Trophoblast cell (in vitro differentiated cells and primary cell): Measurements from ENCODE around the gene MT3. TPM values are rescaled to one million over a fixed set of nuclear protein-coding genes. Genes with fewer than 3 reads are reported as not detected.
A peak's percentile ranks its signal among the peaks of the same experiment; 100 is the strongest.

Source experiments
- DNase-seq, 2 donors: peaks; one replicate each; pipeline ENCODE4 v3.0.0-alpha.2; 2016
- H2AFZ ChIP-seq: 2 replicates; pipeline ENCODE4 v1.6.1; 2013; ENCODE audit warnings: low read length, moderate library complexity, mild to moderate bottlenecking; ENCODE audit not compliant: insufficient read depth, poor library complexity
- H2AK5ac ChIP-seq: 2 replicates; pipeline ENCODE4 v1.6.1; 2013; ENCODE audit warnings: mild to moderate bottlenecking, low read length
- H2BK120ac ChIP-seq: 2 replicates; pipeline ENCODE4 v1.6.1; 2013; ENCODE audit warnings: low read length, mild to moderate bottlenecking, moderate library complexity; ENCODE audit not compliant: insufficient read depth, poor library complexity
- H2BK12ac ChIP-seq: 2 replicates; pipeline ENCODE4 v1.6.1; 2013; ENCODE audit warnings: mild to moderate bottlenecking, low read length, moderate library complexity
- H2BK5ac ChIP-seq: 2 replicates; pipeline ENCODE4 v1.6.1; 2013; ENCODE audit warnings: low read length, low read depth, moderate library complexity, mild to moderate bottlenecking; ENCODE audit not compliant: poor library complexity
- H3K14ac ChIP-seq: 2 replicates; pipeline ENCODE4 v1.6.1; 2013; ENCODE audit warnings: mild to moderate bottlenecking, low read length
- H3K18ac ChIP-seq: 2 replicates; pipeline ENCODE4 v1.6.1; 2013; ENCODE audit warnings: mild to moderate bottlenecking, low read length
- H3K23ac ChIP-seq: 2 replicates; pipeline ENCODE4 v1.6.1; 2013; ENCODE audit warnings: low read length
- H3K27ac ChIP-seq: 2 replicates; pipeline ENCODE4 v1.5.1; 2013; ENCODE audit warnings: low read depth, mild to moderate bottlenecking, inconsistent platforms, low read length, moderate library complexity
- H3K27me3 ChIP-seq: 2 replicates; pipeline ENCODE4 v1.6.1; 2013; ENCODE audit warnings: inconsistent platforms, mild to moderate bottlenecking, low read length, moderate library complexity; ENCODE audit not compliant: insufficient read depth
- H3K36me3 ChIP-seq, 2 experiments: 1 replicate in 1 of 2; 2 replicates in 1 of 2; pipeline ENCODE4 v1.6.1; 2013; ENCODE audit warnings: low read length in 2 of 2, mild to moderate bottlenecking in 2 of 2, moderate library complexity in 1 of 2; ENCODE audit not compliant: insufficient read depth in 2 of 2, control insufficient read depth in 1 of 2
- H3K4ac ChIP-seq: 2 replicates; pipeline ENCODE4 v1.6.1; 2013; ENCODE audit warnings: low read depth, mild to moderate bottlenecking, low read length, moderate library complexity
- H3K4me1 ChIP-seq, 2 experiments: 1 replicate in 1 of 2; 2 replicates in 1 of 2; pipeline ENCODE4 v1.6.1; 2013; ENCODE audit warnings: low read length in 2 of 2, mild to moderate bottlenecking in 2 of 2, moderate library complexity in 1 of 2; ENCODE audit not compliant: insufficient read depth in 2 of 2, control insufficient read depth in 1 of 2
- H3K4me2 ChIP-seq: 2 replicates; pipeline ENCODE4 v1.6.1; 2013; ENCODE audit warnings: inconsistent platforms, mild to moderate bottlenecking, low read length, moderate library complexity
- H3K4me3 ChIP-seq: 2 replicates; pipeline ENCODE4 v1.5.1; 2013; ENCODE audit warnings: mild to moderate bottlenecking, low read depth, low read length, inconsistent platforms
- H3K79me1 ChIP-seq: one replicate; pipeline ENCODE4 v1.6.1; 2013; ENCODE audit warnings: low read length
- H3K79me2 ChIP-seq: 2 replicates; pipeline ENCODE4 v1.6.1; 2013; ENCODE audit warnings: low read length, mild to moderate bottlenecking; ENCODE audit not compliant: control insufficient read depth, insufficient read depth, poor library complexity
- H3K9ac ChIP-seq: 2 replicates; pipeline ENCODE4 v1.6.1; 2013; ENCODE audit warnings: mild to moderate bottlenecking, low read length
- H3K9me3 ChIP-seq: 2 replicates; pipeline ENCODE4 v1.6.1; 2013; ENCODE audit warnings: low read depth, mild to moderate bottlenecking, control low read depth, inconsistent platforms, low read length; ENCODE audit not compliant: insufficient read depth
- H4K12ac ChIP-seq: 2 replicates; pipeline ENCODE4 v1.6.1; 2013; ENCODE audit warnings: low read depth, mild to moderate bottlenecking, low read length, moderate library complexity
- H4K8ac ChIP-seq: 2 replicates; pipeline ENCODE4 v1.6.1; 2013; ENCODE audit warnings: low read depth, mild to moderate bottlenecking, low read length, moderate library complexity
- H4K91ac ChIP-seq: one replicate; pipeline ENCODE4 v1.6.1; 2013; ENCODE audit warnings: low read depth, mild to moderate bottlenecking, low read length, moderate library complexity
- WGBS: extraction: QIAGEN DNeasy Blood & Tissue Kit; methylation state at CpG from one replicate; pipeline ENCODE4 v1.1.7; 2013; ENCODE audit warnings: missing lambda C conversion rate; ENCODE audit not compliant: insufficient read length, insufficient coverage; ENCODE audit errors: extremely low coverage; 5-methylcytosine and 5-hydroxymethylcytosine counted together
- polyA plus RNA-seq: library from polyadenylated mRNA; stranded (reverse); fragments of 200-250 nt; gene quantifications from 2 replicates; pipeline ENCODE4 v1.2.3, GENCODE V29; 2013

MT3 gene
- polyA plus RNA-seq: not detected in 2 replicates

DNA sequence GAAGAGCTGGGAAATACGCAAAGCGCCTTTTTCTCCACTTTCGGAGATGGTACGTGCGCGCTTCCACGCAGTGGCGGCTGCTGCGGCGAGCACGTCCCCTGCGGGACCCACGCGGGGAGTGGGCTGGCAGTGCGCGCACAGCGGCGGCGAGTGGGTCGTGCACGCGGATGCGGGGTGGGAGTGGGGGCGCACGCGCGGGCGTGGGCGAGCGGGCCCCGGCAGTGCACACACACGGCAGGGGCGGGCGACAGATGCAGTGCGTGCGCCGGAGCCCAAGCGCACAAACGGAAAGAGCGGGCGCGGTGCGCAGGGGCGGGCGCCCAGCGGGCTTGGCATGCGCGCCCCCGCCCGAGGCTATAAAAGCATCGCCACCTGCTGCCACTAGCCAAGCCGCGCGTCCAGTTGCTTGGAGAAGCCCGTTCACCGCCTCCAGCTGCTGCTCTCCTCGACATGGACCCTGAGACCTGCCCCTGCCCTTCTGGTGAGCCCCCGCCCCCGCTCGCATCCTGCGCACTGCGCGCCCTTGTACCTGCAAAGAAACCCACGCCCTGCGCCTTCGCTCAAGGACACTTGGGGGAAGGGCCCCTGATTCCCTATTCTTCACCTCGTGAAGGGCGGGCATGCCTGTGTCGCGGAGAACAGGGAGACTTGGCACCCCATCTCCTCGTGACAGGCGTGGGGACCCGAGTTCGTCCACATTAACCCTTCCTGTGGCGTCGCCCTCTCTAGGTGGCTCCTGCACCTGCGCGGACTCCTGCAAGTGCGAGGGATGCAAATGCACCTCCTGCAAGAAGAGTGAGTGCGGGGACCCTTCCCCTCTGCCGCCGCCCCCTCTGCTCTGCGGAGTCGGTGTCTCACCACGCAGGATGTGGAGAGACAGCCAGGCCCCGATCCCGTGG is at the start of gene MT3:
Gene MT3, plus strand, starts transcription at position 388 of the 899 bp plus-strand sequence. Its CDS starts 63 bp downstream, at position 451.
- H2BK120ac ChIP-seq: no peak within 1 kb of the TSS
- no peak within 1 kb of the TSS for H2AK5ac ChIP-seq
- WGBS: no CpG with 5 or more reads among the region's 87 CpGs

DNA sequence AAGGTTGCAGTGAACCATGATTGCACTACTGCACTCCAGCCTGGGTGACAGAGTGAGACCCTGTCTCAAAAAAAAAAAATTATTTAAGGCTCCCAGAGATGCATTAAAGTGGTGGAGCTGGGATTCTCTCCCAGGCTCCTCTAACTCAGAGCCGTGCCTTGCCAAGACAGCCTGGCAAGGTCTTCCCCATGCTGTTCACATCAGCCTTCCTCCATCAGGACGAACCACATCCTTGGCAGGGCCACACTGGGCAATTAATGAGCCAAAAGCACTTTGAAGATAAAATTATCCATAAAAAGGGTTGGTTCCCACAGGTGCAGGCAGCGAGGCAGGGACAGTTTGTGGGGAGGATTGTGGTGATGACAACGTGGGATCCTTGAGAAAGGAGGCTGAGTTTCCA is 49.7 kb upstream of the MT3 start:
- H3K27ac ChIP-seq: no peak overlapping the region
- H3K36me3 ChIP-seq: no peaks in the 10 kb centered on the region
- H2BK120ac ChIP-seq: no peak overlapping the region
- no peaks in the 10 kb centered on the region for H3K27me3 ChIP-seq
- no CpG with 5 or more reads among the region's 4 CpGs for WGBS
- H4K8ac ChIP-seq: no peak overlapping the region
- no peak overlapping the region for H3K4me2 ChIP-seq
- H3K9me3 ChIP-seq: peaks cover 2% of the 10 kb centered on the region
- H2BK12ac ChIP-seq: no peak overlapping the region
- H3K4me1 ChIP-seq: no peaks in the 10 kb centered on the region
- no peaks in the 10 kb centered on the region for H3K79me2 ChIP-seq
- no peaks in the 10 kb centered on the region for H3K79me1 ChIP-seq
- no peak overlapping the region for H3K14ac ChIP-seq
- H3K23ac ChIP-seq: no peak overlapping the region
- H4K12ac ChIP-seq: no peak overlapping the region
- H2AK5ac ChIP-seq: no peak overlapping the region
- no peak overlapping the region for H3K9ac ChIP-seq
- no peak overlapping the region for H3K4me3 ChIP-seq
- no peak overlapping the region for H3K4ac ChIP-seq
- no peak overlapping the region for H2BK5ac ChIP-seq
- H2AFZ ChIP-seq: no peak overlapping the region
- no peak for DNase-seq
- H4K91ac ChIP-seq: no peak overlapping the region
- H3K18ac ChIP-seq: no peak overlapping the region

More for the DNA sequence above, at the start of gene MT3:
- H4K8ac ChIP-seq: no peak within 1 kb of the TSS
- no peak within 1 kb of the TSS for H3K4me2 ChIP-seq
- H3K4ac ChIP-seq: no peak within 1 kb of the TSS
- H3K4me3 ChIP-seq: peak within 1 kb of the TSS; percentile 40
- no peak within 1 kb of the TSS for H3K27ac ChIP-seq
- no peak within 1 kb of the TSS for H4K91ac ChIP-seq
- H3K79me2 ChIP-seq: no peaks in the 10 kb centered on the region
- peaks cover 2% of the 10 kb centered on the region for H3K9me3 ChIP-seq
- H2BK12ac ChIP-seq: no peak within 1 kb of the TSS
- no peak within 1 kb of the TSS for H3K18ac ChIP-seq
- H3K9ac ChIP-seq: no peak within 1 kb of the TSS
- H4K12ac ChIP-seq: no peak within 1 kb of the TSS
- DNase-seq: peak in 1 of 2 donors; percentile 47
- H2BK5ac ChIP-seq: no peak within 1 kb of the TSS
- no peak within 1 kb of the TSS for H2AFZ ChIP-seq
- H3K4me1 ChIP-seq: peaks cover 0 to 2% of the 10 kb centered on the region in 2 experiments
- H3K27me3 ChIP-seq: peaks cover 30% of the 10 kb centered on the region
- no peaks in the 10 kb centered on the region for H3K79me1 ChIP-seq
- no peak within 1 kb of the TSS for H3K23ac ChIP-seq
- no peak within 1 kb of the TSS for H3K14ac ChIP-seq
- H3K36me3 ChIP-seq: no peaks in the 10 kb centered on the region

DNA sequence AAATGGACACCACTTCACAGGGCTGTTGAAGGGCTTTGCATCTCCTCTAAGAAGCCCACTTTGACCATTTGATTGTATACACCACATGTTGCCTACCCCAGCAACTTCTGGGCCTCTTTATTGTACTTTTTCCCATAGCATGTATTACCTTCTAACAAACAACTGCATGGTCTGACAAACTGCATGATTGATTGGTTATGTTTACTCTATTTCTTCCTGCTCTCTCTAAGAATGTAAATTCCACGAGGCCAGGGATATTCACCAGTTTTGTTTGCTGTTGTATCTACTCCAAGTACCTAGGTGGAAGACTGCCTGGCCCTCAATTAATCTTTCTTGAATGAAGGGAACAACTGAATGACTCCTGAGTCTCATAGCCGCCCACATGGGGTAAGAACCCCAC is 47.3 kb upstream of the MT3 start:
- H2BK5ac ChIP-seq: no peak overlapping the region
- H3K4me2 ChIP-seq: no peak overlapping the region
- H3K4me1 ChIP-seq: peaks cover 0 to under 1% of the 10 kb centered on the region in 2 experiments
- no peaks in the 10 kb centered on the region for H3K36me3 ChIP-seq
- no peak overlapping the region for H4K12ac ChIP-seq
- H2BK12ac ChIP-seq: no peak overlapping the region
- H3K18ac ChIP-seq: no peak overlapping the region
- no peak overlapping the region for H3K23ac ChIP-seq
- H3K79me2 ChIP-seq: no peaks in the 10 kb centered on the region
- H3K27ac ChIP-seq: no peak overlapping the region
- H3K9me3 ChIP-seq: peaks cover 2% of the 10 kb centered on the region
- H3K79me1 ChIP-seq: no peaks in the 10 kb centered on the region
- H4K8ac ChIP-seq: no peak overlapping the region
- no peak overlapping the region for H3K4ac ChIP-seq
- no peak overlapping the region for H2AFZ ChIP-seq
- no peak overlapping the region for H2BK120ac ChIP-seq
- H3K27me3 ChIP-seq: no peaks in the 10 kb centered on the region
- no peak overlapping the region for H2AK5ac ChIP-seq
- no peak for DNase-seq
- H4K91ac ChIP-seq: no peak overlapping the region
- H3K14ac ChIP-seq: no peak overlapping the region
- no peak overlapping the region for H3K9ac ChIP-seq
- WGBS: no CpG with 5 or more reads among the region's 2 CpGs
- no peak overlapping the region for H3K4me3 ChIP-seq

DNA sequence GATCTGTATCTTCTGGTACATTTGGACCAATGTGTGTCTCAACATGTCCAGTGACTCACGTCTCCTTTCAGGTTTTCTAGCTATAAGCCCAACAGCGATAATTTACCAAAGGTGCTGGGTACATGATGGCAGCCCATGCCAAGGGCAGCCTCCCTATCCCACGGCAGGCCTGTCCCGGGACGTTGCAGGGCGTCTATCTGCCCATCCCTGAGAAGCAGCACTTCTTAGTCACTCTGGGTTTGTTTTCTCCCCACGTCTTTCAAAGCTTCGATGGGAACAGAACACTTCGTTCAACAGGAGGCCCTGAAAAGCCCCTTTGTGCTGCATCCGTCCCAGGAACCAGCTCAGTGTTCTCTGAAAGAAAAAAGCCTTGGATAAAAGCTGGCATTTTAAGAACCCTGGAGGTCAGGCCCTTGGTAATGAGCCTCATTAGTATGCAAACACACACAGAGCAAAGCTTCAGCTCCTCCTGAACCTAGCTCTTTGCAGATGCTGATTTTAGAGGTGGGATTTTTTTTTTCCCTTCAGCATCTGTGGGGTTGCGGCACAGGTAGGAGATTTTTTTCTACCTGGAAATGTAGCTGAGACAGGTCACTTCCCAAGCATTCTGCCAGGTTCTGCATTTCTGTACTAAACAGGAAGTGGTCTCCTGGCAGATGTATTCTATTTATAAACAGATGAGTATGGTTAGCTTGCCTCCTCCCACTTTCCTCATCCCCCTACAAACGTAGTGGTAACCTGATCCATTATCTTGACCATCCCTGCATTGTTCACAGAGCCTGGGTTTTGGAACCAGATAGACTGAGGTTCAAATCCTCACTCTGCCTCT is 42.0 kb upstream of the MT3 start:
- H3K36me3 ChIP-seq: no peaks in the 10 kb centered on the region

More for the DNA sequence above, 42.0 kb upstream of the MT3 start:
- Histone ChIP-seq H4K8ac (no peak overlapping the region), H3K14ac (no peak overlapping the region), H3K9ac (no peak overlapping the region), H3K4ac (no peak overlapping the region), H3K4me2 (no peak overlapping the region), H3K9me3 (peaks cover 2% of the 10 kb centered on the region), H3K27ac (no peak overlapping the region), H3K23ac (no peak overlapping the region), H4K91ac (no peak overlapping the region), H2AK5ac (peak overlapping the region; percentile 75), H2BK120ac (no peak overlapping the region), H3K27me3 (no peaks in the 10 kb centered on the region), H3K79me2 (no peaks in the 10 kb centered on the region), H3K4me3 (no peak overlapping the region), H2AFZ (no peak overlapping the region), H2BK12ac (no peak overlapping the region), H3K79me1 (peaks cover 2% of the 10 kb centered on the region), H3K4me1 (peaks cover 0 to 4% of the 10 kb centered on the region in 2 experiments), H2BK5ac (no peak overlapping the region), H3K18ac (no peak overlapping the region), H4K12ac (no peak overlapping the region)
- no CpG with 5 or more reads among the region's 12 CpGs for WGBS
- DNase-seq: no peak
